SK-N-SH (cell line): ENCODE data around the gene KCNIP4. TPM values are rescaled to one million over a fixed set of nuclear protein-coding genes. Genes with fewer than 3 reads are reported as not detected.

Source experiments
- CTCF ChIA-PET: fragments of 300-600, 350-600 bp; formaldehyde crosslinking; extraction: SDS; loops from one replicate; lab custom pipeline; 2021; lab: Yijun Ruan, JAX
- POLR2A ChIA-PET: fragments of 350-600 bp; sonication (Branson Sonifier 250); formaldehyde crosslinking; extraction: SDS; loops from one replicate; lab custom pipeline; 2020; ENCODE audit warnings: antibody characterized with exemption, inconsistent platforms; lab: Yijun Ruan, JAX
- DNase-seq: peaks from one replicate; pipeline ENCODE4 v3.0.0; 2012
- H2AFZ ChIP-seq: fragments of 200-600 bp; sonication (generic); 2 replicates; pipeline ENCODE4 v1.8.1; 2016; ENCODE audit warnings: antibody characterized with exemption, mild to moderate bottlenecking, low read depth
- H3F3A ChIP-seq: fragments of 200-600 bp; sonication (generic); replicated peaks from 2 replicates; pipeline ENCODE3; 2016; ENCODE audit warnings: antibody characterized with exemption, mild to moderate bottlenecking; ENCODE audit not compliant: insufficient read depth
- H3K27ac ChIP-seq, 2 experiments: fragments of 200-500 bp in 1 of 2; fragments of 200-600 bp in 1 of 2; sonication (Bioruptor generic) in 1 of 2; sonication (generic), shearing (Covaris generic) in 1 of 2; 2 replicates each; pipeline versions ENCODE4 v1.5.1 to v1.6.1; 2014 to 2016; ENCODE audit warnings: low read depth in 2 of 2, inconsistent platforms in 1 of 2, low read length in 1 of 2, mild to moderate bottlenecking in 1 of 2, mixed read lengths in 1 of 2
- H3K27me3 ChIP-seq: fragments of 200-600 bp; sonication (generic), shearing (Covaris generic); 2 replicates; pipeline ENCODE4 v1.6.1; 2016; ENCODE audit warnings: mixed run types; ENCODE audit not compliant: insufficient read depth
- H3K36me3 ChIP-seq, 2 experiments: fragments of 200-500 bp in 1 of 2; fragments of 200-600 bp in 1 of 2; sonication (Bioruptor generic) in 1 of 2; sonication (generic) in 1 of 2; replicated peaks in 1 of 2; 2 replicates each; pipeline versions ENCODE3 to v1.5.1; 2014 to 2016; ENCODE audit warnings: low read length in 1 of 2, mild to moderate bottlenecking in 1 of 2; ENCODE audit not compliant: insufficient read depth in 2 of 2, control insufficient read depth in 1 of 2
- H3K4me1 ChIP-seq, 2 experiments: fragments of 200-500 bp in 1 of 2; fragments of 200-600 bp in 1 of 2; sonication (Bioruptor generic) in 1 of 2; sonication (generic), shearing (Covaris generic) in 1 of 2; 2 replicates each; pipeline versions ENCODE4 v1.5.1 to v1.6.1; 2014 to 2016; ENCODE audit warnings: low read depth in 1 of 2, low read length in 1 of 2, mixed run types in 1 of 2; ENCODE audit not compliant: insufficient read depth in 2 of 2, control insufficient read depth in 1 of 2
- H3K4me2 ChIP-seq: fragments of 200-600 bp; sonication (generic), shearing (Covaris generic); 2 replicates; pipeline ENCODE4 v1.6.1; 2017; ENCODE audit warnings: mixed run types
- H3K4me3 ChIP-seq, 2 experiments: fragments of 200-500 bp in 1 of 2; fragments of 200-600 bp in 1 of 2; sonication (Bioruptor generic) in 1 of 2; sonication (generic), shearing (Covaris generic) in 1 of 2; 2 replicates each; pipeline versions ENCODE4 v1.5.1 to v1.8.1; 2014 to 2016; ENCODE audit warnings: low read depth in 2 of 2, inconsistent platforms in 1 of 2, low read length in 1 of 2, mild to moderate bottlenecking in 1 of 2, mixed read lengths in 1 of 2, moderate library complexity in 1 of 2
- H3K79me2 ChIP-seq: fragments of 200-600 bp; sonication (generic); 2 replicates; pipeline ENCODE4 v1.8.1; 2017; ENCODE audit warnings: mild to moderate bottlenecking; ENCODE audit not compliant: insufficient read depth
- H3K9ac ChIP-seq: fragments of 200-600 bp; sonication (generic); 2 replicates; pipeline ENCODE4 v1.6.1; 2017; ENCODE audit warnings: mixed run types
- H3K9me2 ChIP-seq: fragments of 200-600 bp; sonication (generic); 2 replicates; pipeline ENCODE4 v1.6.1; 2017; ENCODE audit warnings: mixed run types
- H3K9me3 ChIP-seq: fragments of 200-600 bp; sonication (generic); 2 replicates; pipeline ENCODE4 v1.6.1; 2017; ENCODE audit warnings: mixed run types, mild to moderate bottlenecking, moderate library complexity
- H4K20me1 ChIP-seq: fragments of 200-600 bp; sonication (generic); 2 replicates; pipeline ENCODE4 v1.6.1; 2017; ENCODE audit warnings: mild to moderate bottlenecking, mixed run types; ENCODE audit not compliant: insufficient read depth
- CHD2 ChIP-seq: fragments of 150-350 bp; IDR thresholded peaks from 2 replicates; pipeline ENCODE4 v1.6.1; 2018; ENCODE audit warnings: low read length; ENCODE audit not compliant: partially characterized antibody
- ELF1 ChIP-seq: IDR thresholded peaks from 2 replicates; pipeline ENCODE4 v1.4.0; 2012
- EP300 ChIP-seq, 2 experiments: IDR thresholded peaks; 2 replicates each; pipeline versions ENCODE4 v1.4.0 to v1.6.1; 2012; ENCODE audit warnings: borderline replicate concordance in 1 of 2, low read depth in 1 of 2, low read length in 1 of 2
- FOXJ3 ChIP-seq: sonication (generic); formaldehyde crosslinking; IDR thresholded peaks from 2 replicates; pipeline ENCODE4 v1.5.1; 2020; ENCODE audit warnings: mild to moderate bottlenecking, missing genetic modification reagents
- GABPA ChIP-seq: IDR thresholded peaks from 2 replicates; pipeline ENCODE4 v1.4.0; 2012; ENCODE audit warnings: low read depth, mild to moderate bottlenecking
- JUND ChIP-seq: IDR thresholded peaks from 2 replicates; pipeline ENCODE4 v1.4.0; 2012
- MXI1 ChIP-seq: IDR thresholded peaks from 2 replicates; pipeline ENCODE4 v1.6.1; 2012; ENCODE audit warnings: mild to moderate bottlenecking, low read depth, low read length, improper control_type of control experiment
- POLR2AphosphoS5 ChIP-seq: IDR thresholded peaks from 2 replicates; pipeline ENCODE4 v1.6.1; 2012; ENCODE audit warnings: low read depth, low read length
- RAD21 ChIP-seq: IDR thresholded peaks from 2 replicates; pipeline ENCODE4 v1.6.1; 2012; ENCODE audit warnings: mild to moderate bottlenecking, low read length
- RCOR1 ChIP-seq: fragments of 150-350 bp; IDR thresholded peaks from 2 replicates; pipeline ENCODE4 v1.6.1; 2017; ENCODE audit warnings: antibody characterized with exemption, low read length
- RFX5 ChIP-seq: IDR thresholded peaks from 2 replicates; pipeline ENCODE4 v1.6.1; 2012; ENCODE audit warnings: mild to moderate bottlenecking, improper control_type of control experiment, low read length
- SIN3A ChIP-seq: IDR thresholded peaks from 2 replicates; pipeline ENCODE4 v1.6.1; 2012; ENCODE audit warnings: low read depth, mild to moderate bottlenecking, low read length, moderate library complexity, borderline replicate concordance
- SMC3 ChIP-seq: IDR thresholded peaks from 2 replicates; pipeline ENCODE4 v1.6.1; 2012; ENCODE audit warnings: low read depth, low read length, improper control_type of control experiment
- TAF1 ChIP-seq: IDR thresholded peaks from 2 replicates; pipeline ENCODE4 v1.6.1; 2012; ENCODE audit warnings: low read depth, mild to moderate bottlenecking, low read length, moderate library complexity, borderline replicate concordance
- TCF12 ChIP-seq: IDR thresholded peaks from 2 replicates; pipeline ENCODE4 v1.4.0; 2012
- TEAD4 ChIP-seq: IDR thresholded peaks from 2 replicates; pipeline ENCODE4 v1.4.0; 2012; ENCODE audit warnings: mild to moderate bottlenecking, borderline replicate concordance; ENCODE audit not compliant: insufficient read depth
- WGBS: methylation state at CpG from one replicate; pipeline ENCODE4 v1.1.6; 2017; ENCODE audit warnings: low lambda C conversion rate; 5-methylcytosine and 5-hydroxymethylcytosine counted together
- polyA plus RNA-seq, 3 experiments: library from polyadenylated mRNA; depleted of rRNA; stranded (reverse); fragments of >200 nt; gene quantifications; 2 replicates each; pipeline ENCODE4 v1.2.3, GENCODE V29; 2012
- TF ChIP-seq, protein P1 (sequence below): IDR thresholded peaks from 2 replicates; pipeline ENCODE4 v1.4.0; 2012; ENCODE audit warnings: low read depth, borderline replicate concordance
- TF ChIP-seq, protein P2 (sequence below): IDR thresholded peaks from 2 replicates; pipeline ENCODE4 v1.4.0; 2012; ENCODE audit warnings: low read depth, borderline replicate concordance
- TF ChIP-seq, protein P3 (sequence below): IDR thresholded peaks from 2 replicates; pipeline ENCODE4; 2012

Gene KCNIP4
- polyA plus RNA-seq, 1 of the 3 experiments (the other 2 are of a cell fraction) = 0.18 TPM

DNA sequence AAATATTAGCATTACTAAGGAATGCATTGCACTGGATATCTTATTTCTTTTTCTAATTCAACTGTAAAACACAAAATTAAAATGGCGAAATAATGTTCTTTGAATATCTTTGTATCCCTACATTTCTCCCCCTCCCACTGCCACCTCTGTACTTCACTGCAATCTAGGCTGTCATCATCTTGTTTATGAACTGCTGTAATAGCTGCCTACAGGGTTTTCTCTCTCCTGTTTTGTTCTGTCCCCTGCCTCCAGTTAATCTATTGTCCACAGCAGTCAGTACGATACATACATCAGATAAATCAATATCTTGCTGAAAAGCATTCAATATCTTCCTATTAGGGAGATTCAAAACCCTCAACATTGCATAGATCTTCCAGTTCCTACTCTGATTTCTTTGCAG lies 528.4 kb downstream of the KCNIP4 start (continued):
- TF ChIP-seq SMC3 (no peak), RCOR1 (no peak), EP300 (IDR thresholded peaks at IDR 0.05; ENCODE audit: borderline replicate concordance in 1 of 2, low read depth in 1 of 2, low read length in 1 of 2) (no peak), TCF12 (no peak), CHD2 (no peak)

DNA sequence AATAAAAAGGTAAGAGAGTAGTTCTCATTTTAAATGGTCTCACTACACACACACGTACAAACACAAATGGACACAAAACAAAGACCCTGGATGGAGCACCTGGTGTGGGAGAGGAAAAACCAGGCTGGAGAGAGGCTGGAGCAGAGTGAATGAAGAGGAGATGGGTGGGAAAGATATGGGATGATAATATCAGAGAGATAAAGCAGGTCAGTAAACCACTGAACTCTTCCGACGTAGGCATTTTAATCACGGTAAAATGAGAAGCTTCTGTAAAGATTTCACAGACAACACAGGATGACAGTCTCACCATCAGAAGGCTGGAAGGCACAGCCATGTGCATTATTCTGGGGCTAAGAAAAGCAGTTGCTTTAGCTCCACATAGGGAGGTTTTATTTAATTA lies 532.8 kb downstream of the KCNIP4 start:
- Histone ChIP-seq H3F3A (no peaks in the 10 kb centered on the region), H3K4me1 (no peaks in the 10 kb centered on the region; a peak in 1 of 4 replicates), H4K20me1 (no peaks in the 10 kb centered on the region), H3K9me3 (no peaks in the 10 kb centered on the region), H3K79me2 (no peaks in the 10 kb centered on the region), H3K27me3 (no peaks in the 10 kb centered on the region), H3K4me2 (no peak overlapping the region), H3K4me3 (no peak overlapping the region), H2AFZ (no peak overlapping the region), H3K27ac (no peak overlapping the region), H3K36me3 (no peaks in the 10 kb centered on the region), H3K9ac (no peak overlapping the region), H3K9me2 (no peaks in the 10 kb centered on the region)
- no peak for DNase-seq
- ChIA-PET CTCF (interaction anchor here (0.6 to 1.5 kb wide), 2 partner anchors 20 to 70 kb away, joined by 3 read pairs; no protein-coding TSS in a partner anchor), POLR2A (no interaction called here)
- WGBS = 35% methylated on average over 4 of the region's 4 CpGs
- no peak for TF ChIP-seq RFX5
- TF ChIP-seq SMC3 = no peak
- TF ChIP-seq, protein P1, sequence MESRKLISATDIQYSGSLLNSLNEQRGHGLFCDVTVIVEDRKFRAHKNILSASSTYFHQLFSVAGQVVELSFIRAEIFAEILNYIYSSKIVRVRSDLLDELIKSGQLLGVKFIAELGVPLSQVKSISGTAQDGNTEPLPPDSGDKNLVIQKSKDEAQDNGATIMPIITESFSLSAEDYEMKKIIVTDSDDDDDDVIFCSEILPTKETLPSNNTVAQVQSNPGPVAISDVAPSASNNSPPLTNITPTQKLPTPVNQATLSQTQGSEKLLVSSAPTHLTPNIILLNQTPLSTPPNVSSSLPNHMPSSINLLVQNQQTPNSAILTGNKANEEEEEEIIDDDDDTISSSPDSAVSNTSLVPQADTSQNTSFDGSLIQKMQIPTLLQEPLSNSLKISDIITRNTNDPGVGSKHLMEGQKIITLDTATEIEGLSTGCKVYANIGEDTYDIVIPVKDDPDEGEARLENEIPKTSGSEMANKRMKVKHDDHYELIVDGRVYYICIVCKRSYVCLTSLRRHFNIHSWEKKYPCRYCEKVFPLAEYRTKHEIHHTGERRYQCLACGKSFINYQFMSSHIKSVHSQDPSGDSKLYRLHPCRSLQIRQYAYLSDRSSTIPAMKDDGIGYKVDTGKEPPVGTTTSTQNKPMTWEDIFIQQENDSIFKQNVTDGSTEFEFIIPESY = no peak
- TF ChIP-seq SIN3A = no peak
- no peak for TF ChIP-seq GABPA
- TF ChIP-seq FOXJ3 (CRISPR knock-in tag) = no peak
- TF ChIP-seq TAF1 = no peak
- TF ChIP-seq ELF1 = no peak
- TF ChIP-seq, protein P2, sequence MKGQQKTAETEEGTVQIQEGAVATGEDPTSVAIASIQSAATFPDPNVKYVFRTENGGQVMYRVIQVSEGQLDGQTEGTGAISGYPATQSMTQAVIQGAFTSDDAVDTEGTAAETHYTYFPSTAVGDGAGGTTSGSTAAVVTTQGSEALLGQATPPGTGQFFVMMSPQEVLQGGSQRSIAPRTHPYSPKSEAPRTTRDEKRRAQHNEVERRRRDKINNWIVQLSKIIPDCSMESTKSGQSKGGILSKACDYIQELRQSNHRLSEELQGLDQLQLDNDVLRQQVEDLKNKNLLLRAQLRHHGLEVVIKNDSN = no peak
- TF ChIP-seq, protein P3, sequence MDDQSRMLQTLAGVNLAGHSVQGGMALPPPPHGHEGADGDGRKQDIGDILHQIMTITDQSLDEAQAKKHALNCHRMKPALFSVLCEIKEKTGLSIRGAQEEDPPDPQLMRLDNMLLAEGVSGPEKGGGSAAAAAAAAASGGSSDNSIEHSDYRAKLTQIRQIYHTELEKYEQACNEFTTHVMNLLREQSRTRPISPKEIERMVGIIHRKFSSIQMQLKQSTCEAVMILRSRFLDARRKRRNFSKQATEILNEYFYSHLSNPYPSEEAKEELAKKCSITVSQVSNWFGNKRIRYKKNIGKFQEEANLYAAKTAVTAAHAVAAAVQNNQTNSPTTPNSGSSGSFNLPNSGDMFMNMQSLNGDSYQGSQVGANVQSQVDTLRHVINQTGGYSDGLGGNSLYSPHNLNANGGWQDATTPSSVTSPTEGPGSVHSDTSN = no peak
- no peak for TF ChIP-seq RAD21
- no peak for TF ChIP-seq TEAD4
- no peak for TF ChIP-seq RCOR1
- no peak for TF ChIP-seq TCF12
- TF ChIP-seq JUND = no peak
- TF ChIP-seq POLR2AphosphoS5 = no peak
- no peak for TF ChIP-seq MXI1
- no peak for TF ChIP-seq CHD2
